Motor neuron (in vitro differentiated cells): Measurements from ENCODE around the gene TP63. TPM values are rescaled to one million over a fixed set of nuclear protein-coding genes. Genes with fewer than 3 reads are reported as not detected.
A peak's percentile ranks its signal among the peaks of the same experiment; 100 is the strongest.

Experiments used
- ATAC-seq, 8 experiments: fragments of 200-7000 bp; cut with Tn5 transposase; replicated peaks in 6 of 8; 2 replicates each; pipeline ENCODE4 v1.8.0; 2021; ENCODE audit warnings: mild to moderate bottlenecking in 8 of 8, moderate library complexity in 8 of 8
- H3K27ac ChIP-seq, 2 donors: fragments of 250-450 bp; sonication (Bioruptor Pico); 2 replicates each; pipeline ENCODE4 v1.9.0; 2021; ENCODE audit warnings: antibody characterized with exemption in 2 of 2, mild to moderate bottlenecking in 2 of 2, moderate library complexity in 1 of 2
- H3K4me1 ChIP-seq, 2 donors: fragments of 250-450 bp; sonication (Bioruptor Pico); replicated peaks in 1 of 2; 2 replicates each; pipeline ENCODE4 v1.6.1; 2021; ENCODE audit warnings: antibody characterized with exemption in 2 of 2, mild to moderate bottlenecking in 2 of 2, moderate library complexity in 1 of 2
- H3K4me3 ChIP-seq, 5 donors: fragments of 250-450 bp; sonication (Bioruptor Pico); 2 replicates each; pipeline ENCODE4 v1.9.0; 2021; ENCODE audit warnings: antibody characterized with exemption in 5 of 5, mild to moderate bottlenecking in 5 of 5, moderate library complexity in 4 of 5
- WGBS, 10 experiments: fragments of 450-650 bp; shearing (Covaris generic); methylation state at CpG; one replicate each; pipeline ENCODE4 v1.0.0; 2022; 5-methylcytosine and 5-hydroxymethylcytosine counted together
- in situ Hi-C, 9 experiments: fragments of 400-800 bp; cut with MboI; loops; one replicate each; pipeline ENCODE4 v1.15.0; 2021; ENCODE audit warnings: low sequenced_read_pairs in 9 of 9, low pct_unique_long_range_greater_than_20kb in 2 of 9; ENCODE audit not compliant: unreplicated experiment in 9 of 9
- total RNA-seq, 8 experiments: library from RNA; unstranded; fragments of 300-600 nt; gene quantifications; 2 replicates each; pipeline versions ENCODE4 v1.2.3 to v1.2.4, GENCODE V29; 2022

Gene TP63
- total RNA-seq, 8 experiments from 2014 or later: 0.05 to 1.5 (median 0.38) TPM

DNA sequence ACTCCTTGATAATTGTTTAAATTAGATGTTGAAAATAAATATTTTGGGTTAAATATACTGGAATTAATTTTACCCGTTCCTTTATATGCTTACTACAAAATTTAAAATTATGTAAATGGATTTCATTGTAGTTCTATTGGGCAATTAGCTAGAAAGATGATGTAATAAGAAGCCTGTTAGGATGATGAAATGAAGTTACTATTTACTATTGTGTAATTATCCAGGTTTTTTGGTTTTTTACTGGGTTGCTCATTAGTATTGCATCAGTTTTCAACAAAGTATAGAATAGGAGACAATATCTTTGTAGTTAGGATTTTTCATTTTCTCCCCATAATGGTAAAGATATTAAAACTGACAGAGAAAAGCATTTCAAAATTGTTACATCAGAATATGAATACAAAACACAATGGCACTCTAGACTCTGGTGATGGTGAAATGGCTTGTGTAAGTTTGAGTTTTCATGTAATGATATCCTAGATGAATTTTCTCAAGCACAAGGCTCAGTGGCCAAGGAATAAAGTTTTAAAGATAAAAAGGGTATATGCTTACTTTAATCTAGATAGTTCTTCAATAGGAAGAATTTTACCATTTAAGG, 267.5 kb downstream of the TP63 start:
- ATAC-seq: no peak
- WGBS, 10 experiments: 57 to 100% (median 96%) methylated on average over 1 of the region's 1 CpG; no CpG with 5 or more reads in 2 of the 10 experiments
- H3K27ac ChIP-seq: no peak overlapping the region
- in situ Hi-C loops: no loop called here
- H3K4me1 ChIP-seq: no peaks in the 10 kb centered on the region
- no peak overlapping the region for H3K4me3 ChIP-seq

DNA sequence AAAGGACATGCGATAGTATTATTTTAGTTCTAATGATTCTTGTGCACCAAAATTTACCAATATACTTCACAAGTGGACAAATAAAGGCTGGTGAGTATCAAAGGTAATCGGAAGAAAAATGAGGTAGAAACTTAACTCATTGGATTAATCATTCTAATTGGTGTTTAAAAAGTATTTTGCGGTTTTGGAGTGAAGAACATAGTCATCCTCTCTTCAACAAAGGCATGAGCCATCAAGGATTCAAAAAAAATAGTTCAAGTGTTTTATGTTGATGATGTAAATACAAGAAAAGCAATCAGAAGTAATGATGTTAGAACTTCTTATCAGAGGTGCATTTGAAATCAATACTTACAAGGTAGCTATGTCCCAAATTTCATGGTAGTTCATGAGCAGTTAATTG, 268.0 kb downstream of the TP63 start:
- in situ Hi-C loops: no loop called here
- WGBS, 10 experiments: 82 to 100% (median 94%) methylated on average over 1 to 3 of the region's 3 CpGs
- ATAC-seq: no peak
- Histone ChIP-seq H3K27ac (no peak overlapping the region), H3K4me3 (no peak overlapping the region), H3K4me1 (no peaks in the 10 kb centered on the region)

DNA sequence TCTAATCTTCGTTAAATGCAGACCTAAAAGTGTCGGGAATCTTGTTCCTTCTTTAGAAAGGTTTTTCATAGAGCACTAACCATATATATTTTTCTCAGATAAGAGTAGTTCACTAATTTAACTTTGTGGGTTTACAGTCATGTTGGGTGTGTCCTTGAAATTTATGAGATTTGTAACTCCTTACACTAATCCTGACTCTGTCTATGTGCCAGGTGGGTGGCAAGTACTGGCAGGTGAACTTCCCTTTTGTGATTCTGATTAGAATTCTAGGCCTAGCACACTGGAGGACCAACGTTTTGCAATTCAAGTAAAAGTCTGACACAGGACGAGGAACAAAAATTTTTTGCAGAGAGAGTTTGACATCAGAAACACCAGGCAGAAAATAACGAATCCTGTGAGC, 269.4 kb downstream of the TP63 start:
- WGBS, 10 experiments: 42 to 93% (median 71%) methylated on average over 2 to 5 of the region's 5 CpGs
- in situ Hi-C loops: no loop called here
- Histone ChIP-seq H3K4me1 (no peaks in the 10 kb centered on the region), H3K4me3 (no peak overlapping the region), H3K27ac (no peak overlapping the region)
- no peak for ATAC-seq

DNA sequence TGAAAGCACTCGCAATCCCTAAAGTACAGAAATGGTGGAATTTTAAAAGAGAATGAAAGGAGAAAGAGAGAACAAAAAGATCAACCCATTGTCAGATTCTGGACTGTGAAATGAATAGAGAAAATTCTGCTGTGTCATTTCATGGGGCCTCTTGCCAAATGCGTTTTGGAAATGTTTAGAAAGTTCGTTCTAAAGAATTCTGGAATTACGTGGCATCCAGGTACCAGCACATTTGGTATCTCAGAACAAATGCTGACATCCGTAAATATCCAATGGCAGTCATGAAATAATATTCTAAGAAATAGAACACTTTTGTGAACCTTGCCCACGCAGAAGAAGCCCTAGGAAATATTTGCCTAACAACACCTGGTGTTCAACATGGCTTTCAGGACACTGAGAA, 270.3 kb downstream of the TP63 start:
- H3K4me1 ChIP-seq: no peaks in the 10 kb centered on the region
- WGBS, 10 experiments: 53 to 93% (median 85%) methylated on average over 1 to 6 of the region's 6 CpGs
- H3K27ac ChIP-seq: no peak overlapping the region
- in situ Hi-C loops: no loop called here
- H3K4me3 ChIP-seq: no peak overlapping the region
- no peak for ATAC-seq

DNA sequence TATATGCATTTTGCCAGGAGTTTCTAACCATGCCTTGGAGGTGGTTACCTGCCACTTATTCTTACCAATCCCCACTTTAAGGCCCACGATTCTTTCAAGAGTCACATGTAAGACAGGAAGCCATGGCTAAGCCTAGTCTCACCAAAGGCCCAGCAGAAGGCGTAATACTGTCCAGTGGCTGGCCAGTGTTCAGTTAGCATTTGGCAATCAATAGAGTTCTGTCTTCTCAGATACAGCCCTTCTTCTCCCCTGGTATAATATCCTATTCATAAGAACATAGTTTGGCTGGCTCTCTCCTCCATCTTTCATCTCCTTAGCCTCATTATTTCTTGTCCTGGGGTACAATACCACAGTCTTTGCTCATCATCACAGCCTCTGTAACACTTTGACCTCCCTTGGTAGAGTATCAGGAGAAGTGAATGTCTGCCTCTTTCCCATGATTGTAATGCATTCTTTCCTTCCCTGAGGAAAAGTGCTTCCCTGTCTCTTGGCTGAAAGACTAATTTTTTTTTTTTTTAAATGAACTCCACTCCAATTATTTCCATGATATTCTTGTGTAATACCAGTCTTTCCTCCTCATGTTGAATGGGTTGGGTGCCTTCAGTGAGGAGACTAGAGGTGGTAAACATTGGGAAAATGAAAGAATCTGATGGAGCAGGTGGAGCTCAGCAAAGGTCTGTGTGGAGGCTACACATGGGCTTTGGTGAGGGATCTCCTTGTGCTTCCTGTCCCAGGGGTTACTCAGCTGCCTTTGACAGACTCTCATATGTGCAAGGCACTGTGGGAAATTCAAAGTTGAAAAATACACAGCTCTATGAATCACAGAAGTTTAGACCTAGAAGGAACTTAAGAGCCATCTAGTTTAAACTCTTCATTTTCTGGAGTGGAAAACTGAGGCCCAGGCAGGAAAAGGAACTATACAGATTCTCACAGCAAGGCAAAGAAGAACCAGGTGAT, 271.3 kb downstream of the TP63 start:
- Histone ChIP-seq H3K4me1 (no peaks in the 10 kb centered on the region), H3K27ac (no peak overlapping the region), H3K4me3 (no peak overlapping the region)
- ATAC-seq: no peak
- WGBS, 10 experiments: 80 to 100% (median 83%) methylated on average over 1 to 2 of the region's 2 CpGs; no CpG with 5 or more reads in 3 of the 10 experiments
- in situ Hi-C loops: no loop called here

DNA sequence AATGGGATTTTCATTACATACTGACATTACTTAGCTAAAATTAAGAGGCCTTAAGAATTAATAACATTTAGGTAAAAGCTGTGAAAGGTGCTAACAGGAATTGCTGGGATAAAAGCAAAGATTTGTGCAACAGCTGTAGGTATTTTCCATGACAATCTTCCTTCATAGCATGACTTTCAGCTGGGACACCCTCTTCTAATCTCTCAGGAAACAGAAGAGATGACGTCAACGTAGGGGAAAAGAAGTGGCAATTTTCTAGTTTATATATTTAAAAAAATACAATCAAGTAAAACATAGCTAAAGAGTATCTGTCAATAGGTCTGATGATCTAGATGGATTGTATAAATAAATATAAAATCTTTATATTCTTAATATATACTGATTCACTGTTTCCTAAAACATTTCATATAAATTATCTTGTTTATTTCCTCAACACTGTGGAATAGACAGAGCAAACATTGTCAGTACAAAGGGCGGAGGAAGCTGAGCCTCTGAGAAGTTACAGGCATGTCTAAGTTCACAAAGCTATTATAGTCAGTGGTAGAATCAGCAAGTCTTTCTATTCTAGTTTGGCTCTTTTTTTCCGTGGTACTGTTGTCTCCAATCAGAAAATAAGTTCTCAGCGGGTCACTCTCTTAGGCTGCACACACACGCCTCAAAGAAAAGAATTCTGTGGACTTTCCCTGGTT, 272.5 kb downstream of the TP63 start:
- in situ Hi-C loops: no loop called here
- no peak overlapping the region for H3K27ac ChIP-seq
- H3K4me3 ChIP-seq: no peak overlapping the region
- ATAC-seq: peak in 1 of 8 experiments; percentile 32
- no peaks in the 10 kb centered on the region for H3K4me1 ChIP-seq
- 57 to 100% (median 86%) methylated on average over 2 to 5 of the region's 6 CpGs; no CpG with 5 or more reads in 1 of the 10 experiments for WGBS, 10 experiments

DNA sequence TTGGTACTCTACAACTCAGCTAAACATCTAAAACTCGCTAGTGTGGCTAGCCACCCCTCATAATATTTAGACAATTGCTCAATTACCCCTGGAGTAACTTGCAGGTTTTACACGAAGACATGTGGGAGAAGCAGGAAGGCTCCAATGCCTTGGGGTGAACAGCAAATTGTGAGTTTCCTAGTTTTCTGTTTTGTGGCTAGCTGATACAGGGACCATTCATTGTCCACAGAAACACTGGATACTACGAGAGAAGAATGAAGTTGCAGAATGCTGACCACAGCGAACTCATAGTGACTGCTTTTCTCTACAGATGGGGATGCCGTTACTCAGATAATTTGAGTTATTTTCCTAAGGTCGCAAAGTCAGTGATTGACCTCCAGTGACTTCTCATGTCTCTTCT, 276.6 kb downstream of the TP63 start:
- in situ Hi-C loops: no loop called here
- 59 to 93% (median 86%) methylated on average over 3 to 5 of the region's 6 CpGs; no CpG with 5 or more reads in 1 of the 10 experiments for whole genome bisulfite sequencing, 10 experiments
- no peaks in the 10 kb centered on the region for H3K4me1 ChIP-seq
- H3K4me3 ChIP-seq: no peak overlapping the region
- H3K27ac ChIP-seq: no peak overlapping the region
- no peak for ATAC-seq

DNA sequence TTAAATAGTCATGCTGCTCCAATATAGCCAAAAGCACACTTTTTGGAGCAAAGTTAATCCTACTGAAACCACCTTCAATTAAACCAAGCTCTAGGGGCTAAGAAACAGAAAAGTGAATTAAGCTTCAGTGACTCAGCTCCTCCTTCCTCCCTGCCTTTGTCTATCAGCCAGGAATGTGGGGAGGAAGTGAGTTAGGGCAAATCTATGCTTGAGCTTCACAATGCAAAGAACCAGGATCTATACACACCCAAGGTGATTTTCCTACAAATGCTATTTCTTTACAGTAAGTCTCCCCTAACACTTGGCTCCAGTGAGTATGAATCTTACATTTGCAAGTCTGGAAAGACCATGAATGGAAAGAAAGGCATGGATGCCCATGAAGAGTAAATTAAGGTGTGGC, 277.5 kb downstream of the TP63 start:
- in situ Hi-C loops: no loop called here
- H3K4me3 ChIP-seq: no peak overlapping the region

DNA sequence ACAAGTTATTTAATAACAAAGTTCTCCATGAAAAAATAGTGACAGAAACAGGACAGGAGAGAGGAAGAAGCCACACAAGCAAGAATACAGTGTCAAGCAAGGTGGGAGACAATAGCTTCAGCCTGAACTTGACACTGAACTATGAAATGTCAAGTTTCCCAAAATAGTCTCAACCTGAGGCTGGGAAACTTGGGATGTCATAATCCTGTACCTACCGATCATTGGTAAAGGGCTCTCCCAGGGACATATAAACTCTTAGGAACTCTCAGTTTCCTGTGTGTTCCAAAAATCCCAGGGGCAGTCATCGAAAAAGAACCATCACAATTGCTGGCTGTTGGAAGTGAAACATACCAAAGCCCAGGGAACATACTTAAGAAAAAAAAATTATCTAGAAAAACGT, 277.9 kb downstream of the TP63 start:
- no peaks in the 10 kb centered on the region for H3K4me1 ChIP-seq

More for the DNA sequence above, 277.5 kb downstream of the TP63 start:
- Histone ChIP-seq H3K27ac (no peak overlapping the region), H3K4me1 (no peaks in the 10 kb centered on the region)
- peak in 1 of 8 experiments; percentile 58 for ATAC-seq

DNA sequence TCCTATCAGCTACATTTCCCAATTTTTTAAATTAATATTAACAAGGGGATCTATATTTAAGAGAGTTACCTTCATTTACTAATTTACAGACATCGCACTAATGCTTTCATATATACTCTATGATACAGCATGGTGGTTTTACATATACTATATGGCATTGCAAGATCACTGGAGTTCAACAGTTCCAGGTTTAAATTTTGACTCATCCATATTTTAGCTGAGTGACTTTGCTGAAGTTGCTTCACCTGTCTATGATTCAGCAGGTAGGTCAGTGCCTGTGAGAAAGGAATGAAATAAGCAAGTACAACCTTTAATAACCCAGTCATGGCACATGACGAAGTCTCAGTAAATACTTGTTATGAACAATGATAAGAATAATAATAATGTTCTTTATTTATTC, 278.4 kb downstream of the TP63 start:
- H3K4me1 ChIP-seq: no peaks in the 10 kb centered on the region
- WGBS, 10 experiments: 63 to 100% (median 83%) methylated on average over 1 to 2 of the region's 2 CpGs
- in situ Hi-C loops: no loop called here
- no peak overlapping the region for H3K4me3 ChIP-seq
- no peak for ATAC-seq
- H3K27ac ChIP-seq: no peak overlapping the region

More for the DNA sequence above, 277.9 kb downstream of the TP63 start:
- WGBS, 10 experiments: 0 to 95% (median 66%) methylated on average over 1 to 3 of the region's 3 CpGs; no CpG with 5 or more reads in 1 of the 10 experiments
- in situ Hi-C loops: no loop called here
- Histone ChIP-seq H3K27ac (no peak overlapping the region), H3K4me3 (no peak overlapping the region)
- ATAC-seq: no peak

DNA sequence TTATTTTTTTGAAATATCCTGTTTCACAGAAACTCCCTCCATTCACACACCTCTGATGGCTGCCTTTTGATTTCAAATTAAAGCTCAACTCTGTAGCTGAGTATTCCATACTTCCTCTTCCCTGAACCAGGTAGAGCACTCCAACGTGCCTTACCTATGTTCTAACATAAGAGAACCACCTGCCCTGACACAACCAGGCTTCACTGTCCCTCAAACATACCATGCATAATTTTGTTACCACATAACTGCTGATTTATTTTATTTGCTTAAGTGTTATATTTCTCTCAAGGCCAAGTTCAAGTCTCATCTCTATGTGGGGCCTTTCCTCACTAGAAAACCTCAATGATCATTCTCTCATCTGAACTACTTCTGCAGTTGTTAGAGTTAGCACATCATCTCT, 279.8 kb downstream of the TP63 start:
- no peaks in the 10 kb centered on the region for H3K4me1 ChIP-seq
- no peak overlapping the region for H3K4me3 ChIP-seq
- in situ Hi-C loops: no loop called here
- 38 to 80% (median 43%) methylated on average over 1 of the region's 1 CpG; no CpG with 5 or more reads in 7 of the 10 experiments for WGBS, 10 experiments
- ATAC-seq: no peak
- no peak overlapping the region for H3K27ac ChIP-seq

DNA sequence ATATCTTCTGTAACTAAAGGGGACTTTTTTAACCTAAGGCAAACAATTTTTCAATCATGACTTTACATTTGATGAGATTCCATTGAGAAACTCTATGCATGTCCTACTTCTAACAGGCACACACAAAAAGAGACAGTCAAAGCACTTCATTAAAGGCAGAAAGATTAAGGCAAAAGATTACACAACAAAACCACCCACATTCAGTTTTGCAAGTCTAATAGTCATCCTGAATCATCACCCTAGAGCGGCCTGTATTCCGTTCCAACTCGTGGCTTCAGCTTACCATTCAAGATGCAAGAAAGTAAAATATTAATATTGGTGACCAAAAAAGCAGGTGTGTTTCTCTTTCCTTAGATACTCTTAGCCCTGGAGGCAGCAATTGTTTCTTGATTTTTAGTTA, 283.6 kb downstream of the TP63 start:
- H3K27ac ChIP-seq: no peak overlapping the region
- in situ Hi-C loops: no loop called here
- ATAC-seq: peak in 3 of 8 experiments; percentile 66 to 100 (median 99)
- WGBS, 10 experiments: 0 to 100% (median 73%) methylated on average over 1 to 3 of the region's 3 CpGs; no CpG with 5 or more reads in 1 of the 10 experiments
- no peaks in the 10 kb centered on the region for H3K4me1 ChIP-seq
- no peak overlapping the region for H3K4me3 ChIP-seq

DNA sequence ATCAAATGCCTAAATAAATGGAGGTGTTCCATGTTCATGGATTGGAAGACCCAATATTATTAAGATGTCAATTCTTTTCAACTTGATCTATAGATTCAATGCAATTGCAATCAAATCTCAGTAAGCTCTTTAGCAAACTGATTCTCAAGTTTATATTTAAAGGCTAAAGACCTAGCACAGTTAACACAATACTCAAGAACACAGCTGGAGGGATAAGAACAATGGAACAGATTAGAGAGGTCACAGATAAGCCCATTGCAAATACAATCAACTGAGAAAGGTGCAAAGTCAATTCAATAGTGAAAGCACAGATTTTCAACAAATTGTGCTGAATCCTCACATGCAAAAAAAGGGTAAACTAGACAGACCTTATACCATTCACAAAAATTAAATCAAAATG, 290.6 kb downstream of the TP63 start:
- no peak for ATAC-seq
- Histone ChIP-seq H3K27ac (no peak overlapping the region), H3K4me3 (no peak overlapping the region), H3K4me1 (no peaks in the 10 kb centered on the region)
- in situ Hi-C loops: no loop called here
